Activated T-cell treated with anti-CD3 and anti-CD28 coated beads for 4 hours (primary cell): Measurements from ENCODE around the gene MIB1.

Experiments
- DNase-seq: peaks from one replicate; pipeline ENCODE4 v3.0.0-alpha.2; 2020

Gene MIB1

GRCh38 chr18:21900605-21901352 is 160.2 kb downstream of the MIB1 start:
- DNase-seq, result no peak

DNA sequence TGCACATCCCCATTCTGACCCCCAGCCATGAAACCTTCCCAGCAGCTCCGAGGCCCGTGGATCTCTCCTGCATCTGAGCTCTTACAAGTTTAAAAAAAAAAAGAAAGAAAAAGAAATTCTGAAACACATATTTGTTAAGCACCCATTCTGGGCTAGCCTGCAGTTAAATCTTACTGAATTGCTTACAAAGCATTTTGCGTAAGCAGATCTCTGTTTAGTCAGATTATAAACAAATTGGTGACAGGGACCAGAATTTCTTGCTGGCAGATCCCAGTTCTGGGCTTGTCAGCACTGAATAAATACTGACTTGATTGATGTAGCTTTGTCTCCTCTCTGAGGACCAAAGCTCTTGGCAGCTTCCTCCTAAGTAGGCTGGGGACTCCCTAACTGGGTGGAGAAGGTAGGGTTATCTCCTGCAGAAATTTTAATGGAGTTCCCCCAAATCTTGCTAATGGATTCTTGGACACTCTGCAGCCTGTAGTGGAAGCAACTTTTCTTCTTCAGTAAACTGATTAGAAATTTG is 160.9 kb downstream of the MIB1 start:
- DNase-seq, result no peak

- no peak for DNase-seq
These were observed 163.1 kb downstream of the MIB1 start for GRCh38 chr18:21903709-21904108.

DNA sequence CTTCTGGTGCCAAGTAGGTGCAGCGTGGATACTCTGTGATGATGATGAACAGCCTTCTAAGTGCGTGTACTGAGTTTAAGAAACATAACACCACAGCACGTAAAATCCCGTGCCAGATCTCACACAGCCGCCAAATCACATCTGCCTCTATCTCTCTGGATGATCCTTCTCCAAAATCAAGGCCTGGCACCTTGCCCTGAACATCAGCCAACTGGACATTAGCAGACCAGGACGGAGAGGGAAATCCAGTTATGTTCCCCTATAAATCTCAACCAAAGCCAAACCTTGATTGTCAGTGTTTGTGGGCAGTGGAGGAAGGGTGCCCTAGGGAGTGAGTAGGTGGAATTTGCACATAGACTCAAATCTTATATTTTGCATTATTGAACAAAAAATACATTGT is 164.3 kb downstream of the MIB1 start:
- no peak for DNase-seq

DNA sequence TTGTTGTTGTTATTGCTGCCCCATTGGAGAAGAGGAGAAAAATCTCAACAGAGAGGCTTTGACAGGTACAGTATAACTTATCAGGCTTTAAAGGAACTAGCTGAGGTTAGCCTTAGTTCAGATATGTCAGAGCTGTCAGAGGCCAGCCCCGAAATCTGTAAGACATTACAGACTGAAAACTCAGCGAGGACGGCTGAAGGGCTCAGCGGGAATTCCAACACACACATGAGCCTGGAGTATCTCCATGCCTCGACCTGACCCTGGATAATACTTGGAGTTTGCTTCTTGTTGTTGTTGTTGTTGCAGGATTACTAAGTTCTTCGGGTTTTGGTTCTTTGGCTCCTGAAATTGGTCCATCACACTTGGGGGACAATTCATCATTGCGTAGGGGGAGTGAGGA is 166.9 kb downstream of the MIB1 start:
- no peak for DNase-seq

DNA sequence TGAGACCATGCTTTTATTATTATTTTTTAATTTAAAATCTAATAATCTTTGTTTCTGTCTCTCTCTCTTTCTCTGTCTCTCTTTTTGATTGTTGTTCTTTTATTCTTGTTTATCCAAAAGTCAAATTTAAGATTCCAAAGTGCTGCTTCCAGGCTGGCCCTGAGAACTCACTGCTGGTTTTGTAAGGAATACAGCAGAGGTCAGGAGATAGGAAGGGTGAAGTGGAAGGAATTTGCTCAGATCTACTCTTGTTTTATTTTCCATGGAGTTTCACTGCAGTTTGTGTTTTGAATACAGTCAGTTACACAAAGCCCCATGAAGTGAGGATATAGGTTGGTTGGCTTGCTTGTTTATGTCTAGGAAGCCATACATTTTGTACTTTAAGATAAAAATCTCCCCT is 168.1 kb downstream of the MIB1 start:
- DNase-seq, result no peak

- DNase-seq, result no peak
These were observed 170.3 kb downstream of the MIB1 start for GRCh38 chr18:21910906-21911305.

DNA sequence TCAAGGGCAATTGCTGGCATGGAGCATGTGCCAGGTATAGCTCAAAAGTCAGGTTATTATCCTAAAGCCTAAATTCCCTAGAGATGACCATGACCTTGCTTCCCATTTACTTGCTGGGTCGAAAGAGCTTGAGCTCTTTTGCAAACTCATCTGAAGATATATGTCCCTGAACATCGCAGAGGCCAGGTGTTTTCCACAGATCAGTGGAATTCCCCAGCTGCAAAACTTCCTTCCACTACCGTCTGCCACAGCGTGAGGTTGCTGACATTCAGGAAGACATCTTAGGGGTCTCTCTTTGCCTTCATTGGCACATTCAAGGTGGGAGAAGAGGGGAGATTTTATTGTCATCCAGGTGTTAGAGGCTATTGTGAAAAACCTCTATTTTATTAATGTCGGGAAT is 171.0 kb downstream of the MIB1 start:
- DNase-seq, result no peak

GRCh38 chr18:21912339-21913239 is 172.0 kb downstream of the MIB1 start:
- DNase-seq, result no peak

GRCh38 chr18:21914739-21915319 is 174.2 kb downstream of the MIB1 start:
- DNase-seq, result no peak

GRCh38 chr18:21915546-21915945 is 175.0 kb downstream of the MIB1 start:
- no peak for DNase-seq

DNA sequence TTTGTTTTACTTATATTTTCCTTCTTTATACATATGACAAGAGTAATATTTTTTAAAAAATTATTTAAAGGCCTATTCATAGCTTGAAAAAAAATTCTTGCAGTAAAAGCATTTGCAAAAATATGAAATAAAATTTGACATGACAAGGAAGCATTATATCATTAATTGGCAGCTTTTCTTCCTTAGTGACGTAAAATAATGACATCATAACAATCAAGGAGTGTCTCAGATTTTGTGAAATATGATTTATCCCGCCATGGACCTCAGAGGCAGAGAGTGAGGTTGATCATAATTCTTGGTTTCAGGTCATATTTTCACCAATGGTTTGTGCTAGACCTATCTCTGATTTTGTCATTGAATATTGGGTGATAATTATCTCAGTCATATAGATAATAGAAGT is 176.0 kb downstream of the MIB1 start:
- no peak for DNase-seq

DNA sequence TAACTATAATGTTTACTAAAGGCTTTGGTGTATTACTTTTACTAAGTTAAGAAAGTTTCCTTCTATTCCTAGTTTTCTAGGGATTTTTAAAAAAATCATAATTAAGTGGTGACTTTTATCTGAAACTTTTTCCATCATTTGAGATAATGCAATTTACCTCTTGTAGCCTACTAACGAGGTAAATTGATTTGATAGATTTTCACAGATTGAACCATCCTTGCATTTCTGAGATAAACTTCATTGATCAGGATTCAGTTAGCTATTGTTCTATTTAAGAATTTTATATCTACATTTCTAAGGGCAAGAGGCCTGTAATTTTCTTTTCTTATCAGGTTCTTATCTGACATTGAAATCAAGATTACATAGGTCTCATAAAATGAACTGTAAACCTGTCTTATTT is 178.1 kb downstream of the MIB1 start:
- no peak for DNase-seq
